Erythroblast (primary cell): Measurements from ENCODE around the gene PADI2.

Experiments
- GATA1 ChIP-seq: IDR thresholded peaks from 2 replicates; pipeline ENCODE4 v1.6.1; 2011; ENCODE audit warnings: low read depth, mild to moderate bottlenecking, control low read depth, low read length, moderate library complexity
- POLR2A ChIP-seq: IDR thresholded peaks from 2 replicates; pipeline ENCODE4 v1.6.1; 2011; ENCODE audit warnings: mild to moderate bottlenecking, low read length

- TF ChIP-seq POLR2A (no peak), GATA1 (no peak)
These were observed 21.5 kb downstream of the PADI2 start for GRCh38 chr1:17097787-17098186.
